H1 (cell line): ENCODE results near the gene ARMC6. TPM values are rescaled to one million over a fixed set of nuclear protein-coding genes. Genes with fewer than 3 reads are reported as not detected.

Experiments
- KDM4A ChIP-seq: IDR thresholded peaks from one replicate; pipeline ENCODE4 v1.7.1; 2012; ENCODE audit warnings: low read depth, mild to moderate bottlenecking, moderate library complexity, low read length, inconsistent platforms; ENCODE audit not compliant: severe bottlenecking
- SRF ChIP-seq: IDR thresholded peaks from 2 replicates; pipeline ENCODE4 v1.6.1; 2011; ENCODE audit warnings: mild to moderate bottlenecking, low read depth, low read length, moderate library complexity
- YY1 ChIP-seq: IDR thresholded peaks from 2 replicates; pipeline ENCODE4 v1.6.1; 2011; ENCODE audit warnings: low read depth, mild to moderate bottlenecking, low read length
- polyA plus RNA-seq, 7 experiments: library from polyadenylated mRNA; depleted of rRNA in 3 of 7; stranded (reverse) in 5 of 7; unstranded in 2 of 7; fragments of >200 nt in 5 of 7; fragments of 200-250 nt in 2 of 7; gene quantifications; 1 replicate in 5 of 7; 2 replicates in 1 of 7; 4 replicates in 1 of 7; pipeline versions ENCODE4 v1.2.1 to v1.2.3, GENCODE V29; 2011 to 2013; ENCODE audit warnings: missing spikeins in 2 of 7, mixed read lengths in 2 of 7
- total RNA-seq: library from RNA; stranded (reverse); fragmentation: NEBNext Ultra II Directional; extraction: Animal tissue kit (Norgen Biotek cat#: 25700); gene quantifications from 2 replicates; pipeline ENCODE4 v1.2.1, GENCODE V29; 2021

ARMC6 gene
- total and polyA plus RNA-seq, 2 of the 8 experiments (the other 6 are each of a cell fraction or from before 2014, with no cell fraction given) = 67.1 to 68.3 TPM

GRCh38 chr19:19059837-19060611 lies 26.6 kb downstream of the ARMC6 start (continued):
- TF ChIP-seq SRF (no peak), YY1 (no peak), KDM4A (no peak)
